Measurements from ENCODE around the gene FOXF1.

The FOXF1 gene

GRCh38 chr16:86494565-86495356, 15.6 kb upstream of the FOXF1 start:
- Histone ChIP-seq H3K9me3 (ENCODE audit: control insufficient read depth, low read length) (no peaks in the 10 kb centered on the region), H3K4me1 (no peaks in the 10 kb centered on the region), H2AFZ (no peak overlapping the region), H3K9ac (no peak overlapping the region), H3K36me3 (ENCODE audit: control insufficient read depth, insufficient read depth, low read length) (no peaks in the 10 kb centered on the region), H3K4me3 (ENCODE audit: low read depth, low read length) (no peak overlapping the region), H3K27me3 (ENCODE audit: control insufficient read depth, insufficient read depth, low read length) (peaks cover 5% of the 10 kb centered on the region), H3K27ac (no peak overlapping the region), H3K4me2 (ENCODE audit: low read length) (no peak overlapping the region), H3K79me2 (no peaks in the 10 kb centered on the region)
- no peak for TF ChIP-seq CTCF (IDR thresholded peaks at IDR 0.05)

GRCh38 chr16:86495357-86495701, 15.0 kb upstream of the FOXF1 start:
- no peaks in the 10 kb centered on the region for H3K4me1 ChIP-seq
- no peak overlapping the region for H2AFZ ChIP-seq
- no peak overlapping the region for H3K4me2 ChIP-seq (ENCODE audit: low read length)
- H3K4me3 ChIP-seq (ENCODE audit: low read depth, low read length) = no peak overlapping the region
- no peaks in the 10 kb centered on the region for H3K9me3 ChIP-seq (ENCODE audit: control insufficient read depth, low read length)
- no peaks in the 10 kb centered on the region for H3K79me2 ChIP-seq
- no peaks in the 10 kb centered on the region for H3K36me3 ChIP-seq (ENCODE audit: control insufficient read depth, insufficient read depth, low read length)
- peaks cover 5% of the 10 kb centered on the region for H3K27me3 ChIP-seq (ENCODE audit: control insufficient read depth, insufficient read depth, low read length)
- TF ChIP-seq CTCF (IDR thresholded peaks at IDR 0.05) = no peak
- no peak overlapping the region for H3K27ac ChIP-seq
- no peak overlapping the region for H3K9ac ChIP-seq

- Histone ChIP-seq H2AFZ (no peak overlapping the region), H3K4me2 (ENCODE audit: low read length) (no peak overlapping the region), H3K79me2 (no peaks in the 10 kb centered on the region), H3K27ac (no peak overlapping the region), H3K9ac (no peak overlapping the region), H3K4me1 (no peaks in the 10 kb centered on the region), H3K4me3 (ENCODE audit: low read depth, low read length) (no peak overlapping the region), H3K27me3 (ENCODE audit: control insufficient read depth, insufficient read depth, low read length) (peaks cover 5% of the 10 kb centered on the region), H3K9me3 (ENCODE audit: control insufficient read depth, low read length) (no peaks in the 10 kb centered on the region), H3K36me3 (ENCODE audit: control insufficient read depth, insufficient read depth, low read length) (no peaks in the 10 kb centered on the region)
- no peak for TF ChIP-seq CTCF (IDR thresholded peaks at IDR 0.05)
These were observed 14.5 kb upstream of the FOXF1 start for GRCh38 chr16:86495756-86496261.

GRCh38 chr16:86496262-86496928, 13.9 kb upstream of the FOXF1 start:
- Histone ChIP-seq H2AFZ (no peak overlapping the region), H3K36me3 (ENCODE audit: control insufficient read depth, insufficient read depth, low read length) (no peaks in the 10 kb centered on the region), H3K27me3 (ENCODE audit: control insufficient read depth, insufficient read depth, low read length) (peaks cover 5% of the 10 kb centered on the region), H3K9me3 (ENCODE audit: control insufficient read depth, low read length) (no peaks in the 10 kb centered on the region), H3K79me2 (no peaks in the 10 kb centered on the region), H3K27ac (no peak overlapping the region), H3K4me1 (no peaks in the 10 kb centered on the region), H3K4me3 (ENCODE audit: low read depth, low read length) (no peak overlapping the region), H3K9ac (no peak overlapping the region), H3K4me2 (ENCODE audit: low read length) (no peak overlapping the region)
- no peak for TF ChIP-seq CTCF (IDR thresholded peaks at IDR 0.05)

Data from parathyroid adenoma (tissue), 2 donors.